Osteocyte (in vitro differentiated cells): ENCODE data around the gene MPPED2. TPM values are rescaled to one million over a fixed set of nuclear protein-coding genes. Genes with fewer than 3 reads are reported as not detected.

Source experiments
- DNase-seq: peaks from one replicate; pipeline ENCODE4 v3.0.0; 2021; ENCODE audit warnings: mixed read lengths; ENCODE audit not compliant: unreplicated experiment; ENCODE audit errors: extremely low spot score
- H3K27ac Mint-ChIP-seq: one replicate; pipeline ENCODE4 v1.8.0; 2021; ENCODE audit warnings: mild to moderate bottlenecking, mixed read lengths; ENCODE audit not compliant: unreplicated experiment
- H3K27me3 Mint-ChIP-seq: one replicate; pipeline ENCODE4 v1.8.0; 2021; ENCODE audit warnings: mixed read lengths; ENCODE audit not compliant: unreplicated experiment
- H3K36me3 Mint-ChIP-seq: one replicate; pipeline ENCODE4 v1.8.0; 2021; ENCODE audit warnings: mixed read lengths; ENCODE audit not compliant: unreplicated experiment
- H3K4me1 Mint-ChIP-seq: one replicate; pipeline ENCODE4 v1.8.0; 2021; ENCODE audit warnings: mixed read lengths; ENCODE audit not compliant: unreplicated experiment
- H3K4me3 Mint-ChIP-seq: one replicate; pipeline ENCODE4 v1.8.0; 2021; ENCODE audit warnings: mild to moderate bottlenecking, moderate library complexity, mixed read lengths; ENCODE audit not compliant: unreplicated experiment
- H3K9me3 Mint-ChIP-seq: one replicate; pipeline ENCODE4 v1.8.0; 2021; ENCODE audit warnings: mixed read lengths; ENCODE audit not compliant: unreplicated experiment
- total RNA-seq: library from RNA; stranded (reverse); gene quantifications from 2 replicates; pipeline ENCODE4 v1.2.1, GENCODE V29; 2021
- TF ChIP-seq, protein P1 (sequence below): fragments of 200-600 bp; sonication (generic); IDR thresholded peaks from 2 replicates; pipeline ENCODE4 v1.5.0; 2021; ENCODE audit warnings: antibody characterized with exemption, mild to moderate bottlenecking, moderate library complexity

MPPED2 gene
- total RNA-seq, 1 donor from 2014 or later, result not detected

DNA sequence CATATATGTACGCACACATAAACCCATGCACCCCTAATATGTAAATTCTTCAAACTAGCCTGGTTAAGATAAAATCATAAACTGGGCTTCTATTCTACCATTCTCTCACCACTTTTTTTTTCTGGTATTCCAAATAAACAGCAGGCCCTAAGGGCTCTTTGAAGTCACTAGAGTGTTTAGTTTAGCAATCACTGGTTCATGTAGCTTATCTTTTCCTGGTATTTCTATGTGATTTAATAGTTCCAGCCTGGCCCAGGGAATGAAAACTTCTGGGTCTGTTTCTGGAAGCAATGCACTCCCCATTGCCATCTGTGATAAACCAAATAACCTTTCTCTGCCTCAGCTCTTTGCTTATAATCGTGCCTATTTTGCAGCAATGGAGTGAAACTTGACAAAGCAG lies 10.7 kb upstream of the MPPED2 start:
- DNase-seq, result no peak
- Mint-ChIP-seq H3K27me3 (peaks cover 24% of the 10 kb centered on the region), H3K4me3 (no peak overlapping the region), H3K27ac (no peak overlapping the region), H3K4me1 (no peaks in the 10 kb centered on the region), H3K9me3 (no peaks in the 10 kb centered on the region), H3K36me3 (no peaks in the 10 kb centered on the region)
- TF ChIP-seq, protein P1, sequence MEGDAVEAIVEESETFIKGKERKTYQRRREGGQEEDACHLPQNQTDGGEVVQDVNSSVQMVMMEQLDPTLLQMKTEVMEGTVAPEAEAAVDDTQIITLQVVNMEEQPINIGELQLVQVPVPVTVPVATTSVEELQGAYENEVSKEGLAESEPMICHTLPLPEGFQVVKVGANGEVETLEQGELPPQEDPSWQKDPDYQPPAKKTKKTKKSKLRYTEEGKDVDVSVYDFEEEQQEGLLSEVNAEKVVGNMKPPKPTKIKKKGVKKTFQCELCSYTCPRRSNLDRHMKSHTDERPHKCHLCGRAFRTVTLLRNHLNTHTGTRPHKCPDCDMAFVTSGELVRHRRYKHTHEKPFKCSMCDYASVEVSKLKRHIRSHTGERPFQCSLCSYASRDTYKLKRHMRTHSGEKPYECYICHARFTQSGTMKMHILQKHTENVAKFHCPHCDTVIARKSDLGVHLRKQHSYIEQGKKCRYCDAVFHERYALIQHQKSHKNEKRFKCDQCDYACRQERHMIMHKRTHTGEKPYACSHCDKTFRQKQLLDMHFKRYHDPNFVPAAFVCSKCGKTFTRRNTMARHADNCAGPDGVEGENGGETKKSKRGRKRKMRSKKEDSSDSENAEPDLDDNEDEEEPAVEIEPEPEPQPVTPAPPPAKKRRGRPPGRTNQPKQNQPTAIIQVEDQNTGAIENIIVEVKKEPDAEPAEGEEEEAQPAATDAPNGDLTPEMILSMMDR, result no peak

GRCh38 chr11:30595934-30596333 lies 9.8 kb upstream of the MPPED2 start:
- H3K4me1 Mint-ChIP-seq, result no peaks in the 10 kb centered on the region
- no peaks in the 10 kb centered on the region for H3K9me3 Mint-ChIP-seq
- H3K4me3 Mint-ChIP-seq, result no peak overlapping the region
- TF ChIP-seq, protein P1, result no peak
- no peaks in the 10 kb centered on the region for H3K36me3 Mint-ChIP-seq
- peaks cover 32% of the 10 kb centered on the region for H3K27me3 Mint-ChIP-seq
- DNase-seq, result no peak
- H3K27ac Mint-ChIP-seq, result no peak overlapping the region

DNA sequence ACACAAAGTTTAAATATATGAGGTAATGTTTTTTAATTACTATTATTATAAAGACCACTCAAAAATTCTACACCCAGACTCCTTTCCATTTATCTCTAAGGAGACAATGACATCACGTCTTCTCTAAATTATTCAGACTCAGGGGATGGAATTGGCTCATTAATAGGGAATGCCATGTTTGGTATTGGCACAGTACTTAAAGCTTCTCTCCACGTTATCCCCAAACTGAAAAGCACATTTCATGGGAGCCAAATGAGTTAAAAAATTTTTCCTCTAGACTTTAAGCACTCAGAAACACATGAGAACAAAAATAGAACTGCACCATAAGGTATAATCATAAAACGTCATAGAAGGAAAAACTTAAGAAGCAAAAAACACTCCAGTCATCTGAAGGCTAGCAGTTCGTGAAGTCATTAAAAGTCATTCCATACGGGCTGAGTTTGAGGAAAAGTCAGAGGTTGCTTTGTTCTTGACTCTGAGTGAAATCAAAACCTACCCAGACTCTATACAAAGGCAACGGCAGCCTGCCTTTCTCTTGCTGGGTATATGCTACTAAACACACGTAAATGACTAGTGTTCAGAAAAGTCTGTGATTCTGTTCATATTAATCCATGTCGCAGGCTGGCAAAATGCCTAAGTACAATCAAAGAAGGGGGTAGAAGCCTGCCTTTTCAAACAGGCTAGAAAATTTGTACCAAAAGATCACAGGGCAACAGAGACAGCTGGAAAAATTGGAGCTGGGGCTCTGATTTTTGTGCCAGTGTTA lies 8.7 kb upstream of the MPPED2 start:
- peaks cover 38% of the 10 kb centered on the region for H3K27me3 Mint-ChIP-seq
- DNase-seq, result no peak
- H3K4me3 Mint-ChIP-seq, result no peak overlapping the region
- H3K36me3 Mint-ChIP-seq, result no peaks in the 10 kb centered on the region
- H3K27ac Mint-ChIP-seq, result no peak overlapping the region
- no peaks in the 10 kb centered on the region for H3K9me3 Mint-ChIP-seq
- H3K4me1 Mint-ChIP-seq, result no peaks in the 10 kb centered on the region
- TF ChIP-seq, protein P1, result no peak

- no peaks in the 10 kb centered on the region for H3K36me3 Mint-ChIP-seq
- H3K4me1 Mint-ChIP-seq, result peaks cover 12% of the 10 kb centered on the region
- H3K9me3 Mint-ChIP-seq, result no peaks in the 10 kb centered on the region
- H3K27ac Mint-ChIP-seq, result no peak overlapping the region
- peaks cover 75% of the 10 kb centered on the region for H3K27me3 Mint-ChIP-seq
- no peak overlapping the region for H3K4me3 Mint-ChIP-seq
- no peak for DNase-seq
- TF ChIP-seq, protein P1, result no peak
Measured at GRCh38 chr11:30587269-30587812, 1.2 kb upstream of the MPPED2 start.

DNA sequence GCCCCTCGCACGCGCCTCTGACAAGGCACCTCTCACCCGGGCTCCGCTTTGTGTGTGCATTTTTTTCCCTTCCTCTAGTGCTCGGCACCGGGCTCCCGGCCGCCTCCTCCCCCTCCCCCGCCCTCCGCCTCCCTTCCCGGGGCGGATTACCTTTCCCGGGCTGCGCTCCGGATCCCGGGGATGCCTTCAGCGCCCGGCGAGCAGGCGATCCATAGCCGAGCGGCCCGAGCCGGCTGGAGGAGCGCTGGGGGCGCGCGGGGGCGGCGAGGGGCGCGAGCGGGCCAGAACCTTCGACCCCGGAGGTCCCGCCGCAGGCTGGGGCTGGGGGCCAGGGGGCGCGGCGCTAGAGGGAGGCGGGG lies 282 bp downstream of the MPPED2 start:
- peaks cover 12% of the 10 kb centered on the region for H3K4me1 Mint-ChIP-seq
- no peaks in the 10 kb centered on the region for H3K9me3 Mint-ChIP-seq
- no peaks in the 10 kb centered on the region for H3K36me3 Mint-ChIP-seq
- peaks cover 75% of the 10 kb centered on the region for H3K27me3 Mint-ChIP-seq
- DNase-seq, result no peak
- TF ChIP-seq, protein P1, result no peak
- peak overlapping the region; percentile 36 for H3K4me3 Mint-ChIP-seq
- H3K27ac Mint-ChIP-seq, result no peak overlapping the region
